B cell (primary cell): ENCODE results near the gene SMARCD2. TPM values are rescaled to one million over a fixed set of nuclear protein-coding genes. Genes with fewer than 3 reads are reported as not detected.
A peak's percentile ranks its signal among the peaks of the same experiment; 100 is the strongest.

ENCODE experiments used
- ATAC-seq: fragments of 200-7000 bp; cut with Tn5 transposase; one replicate; pipeline ENCODE4 v1.10.0; 2021; ENCODE audit warnings: low read depth, mild to moderate bottlenecking, moderate number of reproducible peaks, moderate library complexity
- CTCF ChIA-PET: fragments of 350-600 bp; sonication (Branson Sonifier 250); formaldehyde crosslinking; loops from one replicate; lab custom pipeline; 2021; ENCODE audit warnings: antibody characterized with exemption, inconsistent platforms; lab: Charles Lee
- POLR2A ChIA-PET: fragments of 350-600 bp; sonication (Branson Sonifier 250); formaldehyde crosslinking; loops from one replicate; lab custom pipeline; 2021; ENCODE audit warnings: antibody characterized with exemption; lab: Charles Lee
- DNase-seq: peaks from one replicate; pipeline ENCODE4 v3.0.0; 2013
- H2AFZ ChIP-seq: 2 replicates; pipeline ENCODE4 v1.6.1; 2012; ENCODE audit warnings: mild to moderate bottlenecking, low read depth, low read length; ENCODE audit not compliant: insufficient read depth, poor library complexity, severe bottlenecking
- H3K27ac ChIP-seq, 2 donors: 1 replicate in 1 of 2; 2 replicates in 1 of 2; pipeline ENCODE4 v1.5.1; 2012 to 2013; ENCODE audit warnings: low read length in 2 of 2, mild to moderate bottlenecking in 2 of 2, moderate library complexity in 1 of 2
- H3K27me3 ChIP-seq, 4 experiments: fragments of 200-600 bp in 1 of 4; sonication (generic) in 1 of 4; replicated peaks in 1 of 4; 1 replicate in 2 of 4; 2 replicates in 2 of 4; pipeline versions ENCODE4 v1.6.1 to v1.7.0; 2013 to 2016; ENCODE audit warnings: low read length in 3 of 4, mild to moderate bottlenecking in 2 of 4, mixed read lengths in 1 of 4, moderate library complexity in 1 of 4; ENCODE audit not compliant: insufficient read depth in 4 of 4, control insufficient read depth in 3 of 4; ENCODE audit errors: control extremely low read depth in 1 of 4
- H3K36me3 ChIP-seq, 2 experiments: replicated peaks in 1 of 2; 1 replicate in 1 of 2; 2 replicates in 1 of 2; pipeline versions ENCODE4 v1.6.1 to v1.7.1; 2013; ENCODE audit warnings: low read length in 1 of 2; ENCODE audit not compliant: insufficient read depth in 2 of 2, control insufficient read depth in 1 of 2; ENCODE audit errors: control extremely low read depth in 1 of 2, extremely low read depth in 1 of 2
- H3K4me1 ChIP-seq, 2 donors: fragments of 200-600 bp in 1 of 2; sonication (generic) in 1 of 2; 1 replicate in 1 of 2; 2 replicates in 1 of 2; pipeline versions ENCODE4 v1.5.1 to v1.6.1; 2013 to 2017; ENCODE audit warnings: low read length in 2 of 2; ENCODE audit not compliant: control insufficient read depth in 2 of 2, insufficient read depth in 2 of 2
- H3K4me2 ChIP-seq: replicated peaks from 2 replicates; pipeline ENCODE3; 2012; ENCODE audit warnings: mild to moderate bottlenecking, low read depth, low read length; ENCODE audit not compliant: poor library complexity, severe bottlenecking
- H3K4me3 ChIP-seq, 5 experiments: fragments of 200-600 bp in 1 of 5; sonication (generic) in 1 of 5; 1 replicate in 3 of 5; 2 replicates in 2 of 5; pipeline versions ENCODE4 v1.5.1 to v1.7.0; 2011 to 2016; ENCODE audit warnings: low read length in 4 of 5, mild to moderate bottlenecking in 4 of 5, low read depth in 2 of 5, control low read depth in 1 of 5, moderate library complexity in 1 of 5; ENCODE audit not compliant: insufficient read depth in 1 of 5; ENCODE audit errors: control extremely low read depth in 1 of 5, extremely low read depth in 1 of 5
- H3K79me2 ChIP-seq: fragments of 200-600 bp; sonication (generic); one replicate; pipeline ENCODE4 v1.6.0; 2016; ENCODE audit warnings: low read length; ENCODE audit not compliant: control insufficient read depth, insufficient read depth
- H3K9ac ChIP-seq: fragments of 200-600 bp; sonication (generic); 2 replicates; pipeline ENCODE4 v1.6.1; 2017; ENCODE audit warnings: mild to moderate bottlenecking, low read length, moderate library complexity
- H3K9me3 ChIP-seq, 3 donors: one replicate each; pipeline versions ENCODE4 v1.6.1 to v1.7.1; 2013; ENCODE audit warnings: low read length in 2 of 3; ENCODE audit not compliant: control insufficient read depth in 2 of 3, insufficient read depth in 1 of 3; ENCODE audit errors: control extremely low read depth in 1 of 3
- H4K20me1 ChIP-seq: 2 replicates; pipeline ENCODE4 v1.6.0; 2012; ENCODE audit warnings: mild to moderate bottlenecking, low read length; ENCODE audit not compliant: insufficient read depth, control insufficient read depth, poor library complexity, severe bottlenecking
- H3K27ac Mint-ChIP-seq: one replicate; pipeline ENCODE4 v1.8.0; 2021; ENCODE audit warnings: mixed read lengths
- H3K27me3 Mint-ChIP-seq: one replicate; pipeline ENCODE4 v1.8.0; 2021; ENCODE audit warnings: mixed read lengths
- H3K4me1 Mint-ChIP-seq: one replicate; pipeline ENCODE4 v1.8.0; 2021; ENCODE audit warnings: mixed read lengths
- H3K4me3 Mint-ChIP-seq: one replicate; pipeline ENCODE4 v1.8.0; 2021; ENCODE audit warnings: mixed read lengths
- H3K9me3 Mint-ChIP-seq: one replicate; pipeline ENCODE4 v1.8.0; 2022; ENCODE audit warnings: mixed read lengths; ENCODE audit not compliant: insufficient read depth
- EZH2 ChIP-seq: IDR thresholded peaks from 2 replicates; pipeline ENCODE4 v1.6.1; 2012; ENCODE audit warnings: borderline replicate concordance, low read depth, mild to moderate bottlenecking, moderate library complexity, low read length; ENCODE audit not compliant: insufficient read depth, poor library complexity, severe bottlenecking
- WGBS: methylation state at CpG from one replicate; pipeline ENCODE4 v1.1.5; 2013; ENCODE audit warnings: missing lambda C conversion rate; ENCODE audit not compliant: insufficient coverage; 5-methylcytosine and 5-hydroxymethylcytosine counted together
- intact Hi-C: fragments of 100-400 bp; cut with micrococcal nuclease; formaldehyde crosslinking; loops from one replicate; pipeline ENCODE4 v1.10.0; 2022
- polyA plus RNA-seq: library from polyadenylated mRNA; depleted of rRNA; stranded (reverse); fragments of >200 nt; gene quantifications from 2 replicates; pipeline ENCODE4 v1.2.3, GENCODE V29; 2012
- small RNA-seq: library from RNA; depleted of rRNA; stranded (forward); fragments of <200 nt; gene quantifications from one replicate; pipeline ENCODE3, GENCODE V24; 2012; ENCODE audit warnings: low replicate concordance, low read depth; ENCODE audit not compliant: insufficient read length
- total RNA-seq, 2 donors: library from RNA; stranded (reverse); fragments of 120-200 nt in 1 of 2; gene quantifications; 1 replicate in 1 of 2; 2 replicates in 1 of 2; pipeline versions ENCODE4 v1.2.3 to v1.2.4, GENCODE V29; 2013 to 2022
- TF ChIP-seq, protein P1 (sequence below): fragments of 200-600 bp; IDR thresholded peaks from one replicate; pipeline ENCODE4 v1.8.0; 2022; ENCODE audit warnings: antibody characterized with exemption, mild to moderate bottlenecking

The SMARCD2 gene
- total and polyA plus RNA-seq, 2 donors (not counting 1 experiment from before 2014, with no cell fraction given), result 60.6 to 124 TPM

DNA sequence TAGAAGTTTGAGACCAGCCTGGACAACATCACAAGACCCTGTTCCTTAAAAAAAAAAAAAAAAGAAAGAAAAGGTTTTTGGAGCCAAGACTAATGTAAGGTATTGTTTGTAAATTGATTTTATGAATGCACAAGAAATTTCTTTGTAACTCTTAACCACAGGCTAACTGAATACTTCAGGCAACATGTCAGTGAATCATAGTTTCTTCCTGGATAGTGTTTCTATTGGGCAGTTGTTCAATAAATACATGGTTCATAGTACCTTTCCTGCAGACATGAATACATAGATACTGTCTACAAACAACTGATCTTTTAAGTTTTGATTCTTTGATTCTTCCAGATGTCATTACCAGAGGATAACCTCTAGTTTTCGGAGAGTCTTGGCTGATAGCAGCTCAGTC, 56.9 kb downstream of the SMARCD2 start:
- H3K4me3 ChIP-seq, result no peak overlapping the region
- Mint-ChIP-seq H3K27me3 (no peaks in the 10 kb centered on the region), H3K4me1 (peaks cover 28% of the 10 kb centered on the region), H3K27ac (no peak overlapping the region), H3K9me3 (no peaks in the 10 kb centered on the region), H3K4me3 (no peak overlapping the region)
- H2AFZ ChIP-seq, result no peak overlapping the region
- no peak overlapping the region for H3K9ac ChIP-seq
- H3K36me3 ChIP-seq, result peaks cover 10 to 53% of the 10 kb centered on the region in 2 experiments
- peaks cover 60% of the 10 kb centered on the region for H4K20me1 ChIP-seq
- H3K4me1 ChIP-seq, result peaks cover 0 to 6% of the 10 kb centered on the region in 2 donors
- H3K4me2 ChIP-seq, result no peak overlapping the region
- H3K27me3 ChIP-seq, result no peaks in the 10 kb centered on the region
- ATAC-seq (no peak), DNase-seq (no peak)
- H3K9me3 ChIP-seq, result no peaks in the 10 kb centered on the region
- ChIA-PET CTCF (no interaction called here), POLR2A (no interaction called here)
- peaks cover 91% of the 10 kb centered on the region for H3K79me2 ChIP-seq
- H3K27ac ChIP-seq, result no peak overlapping the region
- no peak for TF ChIP-seq EZH2
- intact Hi-C loops, result no loop called here
- no CpG with 5 or more reads among the region's 1 CpG for WGBS

- H3K27ac Mint-ChIP-seq, result peak overlapping the region; percentile 26
- ATAC-seq, result no peak
- WGBS, result no CpG with 5 or more reads among the region's 6 CpGs
- POLR2A ChIA-PET, result no interaction called here
- Histone ChIP-seq H3K9ac (no peak overlapping the region), H3K4me1 (peaks cover 0 to 6% of the 10 kb centered on the region in 2 donors), H3K36me3 (peaks cover 15 to 50% of the 10 kb centered on the region in 2 experiments), H4K20me1 (peaks cover 59% of the 10 kb centered on the region), H3K27ac (no peak overlapping the region), H3K79me2 (peaks cover 94% of the 10 kb centered on the region), H2AFZ (no peak overlapping the region), H3K27me3 (no peaks in the 10 kb centered on the region), H3K4me2 (no peak overlapping the region), H3K4me3 (no peak overlapping the region), H3K9me3 (no peaks in the 10 kb centered on the region)
- H3K4me1 Mint-ChIP-seq, result peaks cover 41% of the 10 kb centered on the region
- H3K9me3 Mint-ChIP-seq, result no peaks in the 10 kb centered on the region
- no peak for DNase-seq
- CTCF ChIA-PET, result interaction anchor here (2.0 kb wide), 1 partner anchor 9 kb away, joined by 6 read pairs; the partner anchor contains the start of genes CCDC47 and DDX42
- no peak overlapping the region for H3K4me3 Mint-ChIP-seq
- TF ChIP-seq, protein P1, sequence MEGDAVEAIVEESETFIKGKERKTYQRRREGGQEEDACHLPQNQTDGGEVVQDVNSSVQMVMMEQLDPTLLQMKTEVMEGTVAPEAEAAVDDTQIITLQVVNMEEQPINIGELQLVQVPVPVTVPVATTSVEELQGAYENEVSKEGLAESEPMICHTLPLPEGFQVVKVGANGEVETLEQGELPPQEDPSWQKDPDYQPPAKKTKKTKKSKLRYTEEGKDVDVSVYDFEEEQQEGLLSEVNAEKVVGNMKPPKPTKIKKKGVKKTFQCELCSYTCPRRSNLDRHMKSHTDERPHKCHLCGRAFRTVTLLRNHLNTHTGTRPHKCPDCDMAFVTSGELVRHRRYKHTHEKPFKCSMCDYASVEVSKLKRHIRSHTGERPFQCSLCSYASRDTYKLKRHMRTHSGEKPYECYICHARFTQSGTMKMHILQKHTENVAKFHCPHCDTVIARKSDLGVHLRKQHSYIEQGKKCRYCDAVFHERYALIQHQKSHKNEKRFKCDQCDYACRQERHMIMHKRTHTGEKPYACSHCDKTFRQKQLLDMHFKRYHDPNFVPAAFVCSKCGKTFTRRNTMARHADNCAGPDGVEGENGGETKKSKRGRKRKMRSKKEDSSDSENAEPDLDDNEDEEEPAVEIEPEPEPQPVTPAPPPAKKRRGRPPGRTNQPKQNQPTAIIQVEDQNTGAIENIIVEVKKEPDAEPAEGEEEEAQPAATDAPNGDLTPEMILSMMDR, result no peak
- no peak for TF ChIP-seq EZH2
- intact Hi-C loops, result no loop called here
- H3K27me3 Mint-ChIP-seq, result no peaks in the 10 kb centered on the region
These were observed 59.0 kb downstream of the SMARCD2 start for GRCh38 chr17:63783522-63783921.

Small RNA genes lying within 50 kb of the gene (small RNA-seq; reads per million reads assigned to genes)
- not detected for gene AC040958.1

Other genes with a start within 250 kb of the SMARCD2 start
- gene TACO1, start 241.8 kb downstream of the SMARCD2 start, total RNA-seq, result 15.9 and 17.2 TPM in 2 replicates
- gene TACO1, start 241.8 kb downstream of the SMARCD2 start, polyA plus RNA-seq, result 5.8 and 9.7 TPM in 2 replicates
- gene MAP3K3, start 220.3 kb downstream of the SMARCD2 start, total RNA-seq, result 74.7 and 80.0 TPM in 2 replicates
- gene MAP3K3, start 220.3 kb downstream of the SMARCD2 start, polyA plus RNA-seq, result 49.1 and 53.8 TPM in 2 replicates
- 575 and 587 TPM in 2 replicates for gene LIMD2, start 142.6 kb downstream of the SMARCD2 start, total RNA-seq
- gene LIMD2, start 142.6 kb downstream of the SMARCD2 start, polyA plus RNA-seq, result 1,105 and 1,396 TPM in 2 replicates
- 87.4 and 93.2 TPM in 2 replicates for gene STRADA, start 100.9 kb downstream of the SMARCD2 start, total RNA-seq
- 45.2 and 48.1 TPM in 2 replicates for gene STRADA, start 100.9 kb downstream of the SMARCD2 start, polyA plus RNA-seq
- gene CCDC47, start 69.1 kb downstream of the SMARCD2 start, total RNA-seq, result 36.2 and 39.7 TPM in 2 replicates
- 7.4 and 12.9 TPM in 2 replicates for gene CCDC47, start 69.1 kb downstream of the SMARCD2 start, polyA plus RNA-seq
- gene DDX42, start 68.5 kb downstream of the SMARCD2 start, total RNA-seq, result 170 and 181 TPM in 2 replicates
- gene DDX42, start 68.5 kb downstream of the SMARCD2 start, polyA plus RNA-seq, result 61.6 and 118 TPM in 2 replicates
- gene PSMC5, start 15.3 kb downstream of the SMARCD2 start, total RNA-seq, result 84.7 and 87.1 TPM in 2 replicates
- gene PSMC5, start 15.3 kb downstream of the SMARCD2 start, polyA plus RNA-seq, result 104 and 113 TPM in 2 replicates
- 75.9 and 78.2 TPM in 2 replicates for gene FTSJ3, start 15.0 kb downstream of the SMARCD2 start, total RNA-seq
- 26.5 and 35.1 TPM in 2 replicates for gene FTSJ3, start 15.0 kb downstream of the SMARCD2 start, polyA plus RNA-seq
- gene CSH2, start 31.0 kb upstream of the SMARCD2 start, total RNA-seq, result not detected in 2 replicates
- not detected in 2 replicates for gene CSH2, start 31.0 kb upstream of the SMARCD2 start, polyA plus RNA-seq
- gene GH2, start 39.3 kb upstream of the SMARCD2 start, total RNA-seq, result not detected in 2 replicates
- gene GH2, start 39.3 kb upstream of the SMARCD2 start, polyA plus RNA-seq, result not detected in 2 replicates
- gene CSH1, start 53.9 kb upstream of the SMARCD2 start, total RNA-seq, result not detected in 2 replicates
- gene CSH1, start 53.9 kb upstream of the SMARCD2 start, polyA plus RNA-seq, result not detected in 2 replicates
- gene CSHL1, start 68.6 kb upstream of the SMARCD2 start, total RNA-seq, result not detected in 2 replicates
- gene CSHL1, start 68.6 kb upstream of the SMARCD2 start, polyA plus RNA-seq, result not detected in 2 replicates
- gene GH1, start 76.2 kb upstream of the SMARCD2 start, total RNA-seq, result 1.7 and 2.7 TPM in 2 replicates
- gene GH1, start 76.2 kb upstream of the SMARCD2 start, polyA plus RNA-seq, result 2.3 and 3.5 TPM in 2 replicates
- 891 and 915 TPM in 2 replicates for gene CD79B, start 89.6 kb upstream of the SMARCD2 start, total RNA-seq
- gene CD79B, start 89.6 kb upstream of the SMARCD2 start, polyA plus RNA-seq, result 675 and 1,100 TPM in 2 replicates
- 1.1 TPM in 2 replicates for gene SCN4A, start 130.2 kb upstream of the SMARCD2 start, total RNA-seq
- gene SCN4A, start 130.2 kb upstream of the SMARCD2 start, polyA plus RNA-seq, result 1.4 and 2.2 TPM in 2 replicates
- not detected in 2 replicates for gene PRR29, start 155.7 kb upstream of the SMARCD2 start, total RNA-seq
- 0.03 and 0.07 TPM in 2 replicates for gene PRR29, start 155.7 kb upstream of the SMARCD2 start, polyA plus RNA-seq
- gene ICAM2, start 177.9 kb upstream of the SMARCD2 start, total RNA-seq, result 48.7 and 55.7 TPM in 2 replicates
- gene ICAM2, start 177.9 kb upstream of the SMARCD2 start, polyA plus RNA-seq, result 109 and 149 TPM in 2 replicates